ENCODE measurements around the gene ZXDC. TPM values are rescaled to one million over a fixed set of nuclear protein-coding genes. Genes with fewer than 3 reads are reported as not detected.

Gene ZXDC
- total RNA-seq, 1 donor from 2014 or later = 26.6 TPM

- peaks cover 42% of the 10 kb centered on the region for H3K4me1 Mint-ChIP-seq (ENCODE audit: low read depth)
- H3K4me3 Mint-ChIP-seq (ENCODE audit: unreplicated experiment) = peak overlapping the region; percentile 85
- no peak for TF ChIP-seq CTCF (IDR thresholded peaks at IDR 0.05)
- peak overlapping the region; percentile 77 for H3K27ac Mint-ChIP-seq (ENCODE audit: unreplicated experiment)
- peaks cover 21% of the 10 kb centered on the region for H3K36me3 Mint-ChIP-seq (ENCODE audit: low read depth)
- no peaks in the 10 kb centered on the region for H3K9me3 Mint-ChIP-seq (ENCODE audit: low read depth)
- no peaks in the 10 kb centered on the region for H3K27me3 Mint-ChIP-seq (ENCODE audit: low read depth)
- no peak for DNase-seq (ENCODE audit: low spot score)
These were observed 2.2 kb downstream of the ZXDC start for GRCh38 chr3:126473292-126474168.

- no peaks in the 10 kb centered on the region for H3K27me3 Mint-ChIP-seq (ENCODE audit: low read depth)
- DNase-seq (ENCODE audit: low spot score) = no peak
- H3K4me3 Mint-ChIP-seq (ENCODE audit: unreplicated experiment) = peak overlapping the region; percentile 85
- H3K4me1 Mint-ChIP-seq (ENCODE audit: low read depth) = peaks cover 42% of the 10 kb centered on the region
- H3K9me3 Mint-ChIP-seq (ENCODE audit: low read depth) = no peaks in the 10 kb centered on the region
- H3K27ac Mint-ChIP-seq (ENCODE audit: unreplicated experiment) = peak overlapping the region; percentile 85
- peaks cover 28% of the 10 kb centered on the region for H3K36me3 Mint-ChIP-seq (ENCODE audit: low read depth)
- TF ChIP-seq CTCF (IDR thresholded peaks at IDR 0.05) = peak; percentile 14
These were observed 3.2 kb downstream of the ZXDC start for GRCh38 chr3:126472277-126473006.

- no peak overlapping the region for H3K27ac Mint-ChIP-seq (ENCODE audit: unreplicated experiment)
- H3K36me3 Mint-ChIP-seq (ENCODE audit: low read depth) = peaks cover 43% of the 10 kb centered on the region
- H3K4me1 Mint-ChIP-seq (ENCODE audit: low read depth) = peaks cover 30% of the 10 kb centered on the region
- no peaks in the 10 kb centered on the region for H3K9me3 Mint-ChIP-seq (ENCODE audit: low read depth)
- DNase-seq (ENCODE audit: low spot score) = no peak
- no peak for TF ChIP-seq CTCF (IDR thresholded peaks at IDR 0.05)
- H3K27me3 Mint-ChIP-seq (ENCODE audit: low read depth) = no peaks in the 10 kb centered on the region
- H3K4me3 Mint-ChIP-seq (ENCODE audit: unreplicated experiment) = no peak overlapping the region
These were observed 6.2 kb downstream of the ZXDC start for GRCh38 chr3:126469479-126469878.

- no peak overlapping the region for H3K27ac Mint-ChIP-seq (ENCODE audit: unreplicated experiment)
- peaks cover 45% of the 10 kb centered on the region for H3K36me3 Mint-ChIP-seq (ENCODE audit: low read depth)
- no peak for TF ChIP-seq CTCF (IDR thresholded peaks at IDR 0.05)
- peak; percentile 80 for DNase-seq (ENCODE audit: low spot score)
- H3K27me3 Mint-ChIP-seq (ENCODE audit: low read depth) = no peaks in the 10 kb centered on the region
- H3K4me3 Mint-ChIP-seq (ENCODE audit: unreplicated experiment) = no peak overlapping the region
- peaks cover 17% of the 10 kb centered on the region for H3K4me1 Mint-ChIP-seq (ENCODE audit: low read depth)
- no peaks in the 10 kb centered on the region for H3K9me3 Mint-ChIP-seq (ENCODE audit: low read depth)
These were observed 7.4 kb downstream of the ZXDC start for GRCh38 chr3:126468028-126468891.

- no peaks in the 10 kb centered on the region for H3K27me3 Mint-ChIP-seq (ENCODE audit: low read depth)
- H3K4me1 Mint-ChIP-seq (ENCODE audit: low read depth) = peaks cover 11% of the 10 kb centered on the region
- TF ChIP-seq CTCF (IDR thresholded peaks at IDR 0.05) = no peak
- H3K36me3 Mint-ChIP-seq (ENCODE audit: low read depth) = peaks cover 43% of the 10 kb centered on the region
- DNase-seq (ENCODE audit: low spot score) = peak; percentile 72
- H3K4me3 Mint-ChIP-seq (ENCODE audit: unreplicated experiment) = no peak overlapping the region
- H3K9me3 Mint-ChIP-seq (ENCODE audit: low read depth) = no peaks in the 10 kb centered on the region
- H3K27ac Mint-ChIP-seq (ENCODE audit: unreplicated experiment) = no peak overlapping the region
These were observed 8.1 kb downstream of the ZXDC start for GRCh38 chr3:126467611-126467955.

Measured in chondrocyte (in vitro differentiated cells).